Upper lobe of right lung (tissue), 1 donor: Measurements from ENCODE around the gene CX3CR1. TPM values are rescaled to one million over a fixed set of nuclear protein-coding genes. Genes with fewer than 3 reads are reported as not detected.
A peak's percentile ranks its signal among the peaks of the same experiment; 100 is the strongest.

Experiments
- ATAC-seq: fragments of 200-7000 bp; cut with Tn5 transposase; one replicate; pipeline ENCODE4 v1.9.1; 2020; ENCODE audit warnings: mild to moderate bottlenecking, moderate library complexity
- DNase-seq: peaks from one replicate; pipeline ENCODE4 v3.0.0-alpha.2; 2020
- H3K27ac ChIP-seq: fragments of 200-600 bp; one replicate; pipeline ENCODE4 v1.8.0; 2022
- H3K27me3 ChIP-seq: fragments of 200-600 bp; one replicate; pipeline ENCODE4 v1.8.0; 2022; ENCODE audit warnings: mild to moderate bottlenecking
- H3K36me3 ChIP-seq: fragments of 200-600 bp; one replicate; pipeline ENCODE4 v1.8.0; 2022
- H3K4me1 ChIP-seq: fragments of 200-600 bp; one replicate; pipeline ENCODE4 v1.8.0; 2022
- H3K4me3 ChIP-seq: fragments of 200-600 bp; one replicate; pipeline ENCODE4 v1.8.0; 2022; ENCODE audit warnings: mild to moderate bottlenecking
- H3K9me3 ChIP-seq: fragments of 200-600 bp; one replicate; pipeline ENCODE4 v1.8.0; 2022
- CTCF ChIP-seq: fragments of 200-600 bp; IDR thresholded peaks from one replicate; pipeline ENCODE4 v1.8.0; 2022; ENCODE audit warnings: antibody characterized with exemption
- intact Hi-C: fragments of 100-400 bp; cut with DNase I; formaldehyde crosslinking; loops from one replicate; pipeline ENCODE4 v1.11.0; 2022
- total RNA-seq: library from RNA; stranded (reverse); fragmentation: NEBNext Ultra II Directional; extraction: Animal tissue kit (Norgen Biotek cat#: 25700); gene quantifications from one replicate; pipeline ENCODE4 v1.2.1, GENCODE V29; 2021
- donor health status: DM: no; HTN: yes; CAD: no; lungs with severe emphysema.

The CX3CR1 gene
- total RNA-seq, 1 donor from 2014 or later: 8.3 TPM

- no peaks in the 10 kb centered on the region for H3K27me3 ChIP-seq
- no peak for ATAC-seq
- no peak overlapping the region for H3K27ac ChIP-seq
- intact Hi-C loops: no loop called here
- no peak overlapping the region for H3K4me3 ChIP-seq
- H3K36me3 ChIP-seq: no peaks in the 10 kb centered on the region
- H3K9me3 ChIP-seq: no peaks in the 10 kb centered on the region
- no peaks in the 10 kb centered on the region for H3K4me1 ChIP-seq
- no peak for TF ChIP-seq CTCF
- no peak for DNase-seq
These were observed 15.8 kb downstream of the CX3CR1 start for GRCh38 chr3:39264053-39264452.

- Histone ChIP-seq H3K4me3 (no peak overlapping the region), H3K4me1 (no peaks in the 10 kb centered on the region), H3K27me3 (no peaks in the 10 kb centered on the region), H3K9me3 (no peaks in the 10 kb centered on the region), H3K36me3 (no peaks in the 10 kb centered on the region), H3K27ac (no peak overlapping the region)
- DNase-seq (no peak), ATAC-seq (no peak)
- TF ChIP-seq CTCF: no peak
- intact Hi-C loops: no loop called here
These were observed 16.3 kb downstream of the CX3CR1 start for GRCh38 chr3:39263576-39263975.

GRCh38 chr3:39262846-39263245 is 17.0 kb downstream of the CX3CR1 start:
- Histone ChIP-seq H3K9me3 (no peaks in the 10 kb centered on the region), H3K4me1 (no peaks in the 10 kb centered on the region), H3K27ac (no peak overlapping the region), H3K4me3 (no peak overlapping the region), H3K27me3 (no peaks in the 10 kb centered on the region), H3K36me3 (no peaks in the 10 kb centered on the region)
- ATAC-seq: no peak
- no peak for TF ChIP-seq CTCF
- intact Hi-C loops: no loop called here
- no peak for DNase-seq

GRCh38 chr3:39261726-39262125 is 18.1 kb downstream of the CX3CR1 start:
- H3K9me3 ChIP-seq: no peaks in the 10 kb centered on the region
- no peaks in the 10 kb centered on the region for H3K36me3 ChIP-seq
- no peak overlapping the region for H3K27ac ChIP-seq
- ATAC-seq: no peak
- no peaks in the 10 kb centered on the region for H3K27me3 ChIP-seq
- H3K4me1 ChIP-seq: no peaks in the 10 kb centered on the region
- no peak for TF ChIP-seq CTCF
- H3K4me3 ChIP-seq: no peak overlapping the region
- DNase-seq: no peak
- intact Hi-C loops: no loop called here

GRCh38 chr3:39260957-39261356 is 18.9 kb downstream of the CX3CR1 start:
- H3K27ac ChIP-seq: no peak overlapping the region
- ATAC-seq: peak; percentile 96
- H3K4me1 ChIP-seq: no peaks in the 10 kb centered on the region
- intact Hi-C loops: no loop called here
- H3K27me3 ChIP-seq: no peaks in the 10 kb centered on the region
- peak; percentile 50 for TF ChIP-seq CTCF
- DNase-seq: peak; percentile 86
- H3K36me3 ChIP-seq: no peaks in the 10 kb centered on the region
- no peak overlapping the region for H3K4me3 ChIP-seq
- H3K9me3 ChIP-seq: no peaks in the 10 kb centered on the region

- no peaks in the 10 kb centered on the region for H3K27me3 ChIP-seq
- intact Hi-C loops: no loop called here
- DNase-seq: no peak
- no peak for TF ChIP-seq CTCF
- no peak overlapping the region for H3K4me3 ChIP-seq
- H3K4me1 ChIP-seq: no peaks in the 10 kb centered on the region
- no peak for ATAC-seq
- no peak overlapping the region for H3K27ac ChIP-seq
- no peaks in the 10 kb centered on the region for H3K9me3 ChIP-seq
- no peaks in the 10 kb centered on the region for H3K36me3 ChIP-seq
These were observed 19.5 kb downstream of the CX3CR1 start for GRCh38 chr3:39260318-39260717.
